GM19324 (cell line): ENCODE data around the gene NF1.
A peak's percentile ranks its signal among the peaks of the same experiment; 100 is the strongest.
"Not testable (repeated sequence)": the region's sequence is repeated elsewhere in the genome, so short reads cannot be mapped to it uniquely, and the experiment has no call there.

Experiments
- ATAC-seq: cut with Tn5 transposase; IDR thresholded peaks from one replicate; pipeline ENCODE4 v1.9.1; 2021; ENCODE audit warnings: mild to moderate bottlenecking, moderate library complexity; ENCODE audit not compliant: unreplicated experiment, low FRiP score

NF1 gene, protein sequence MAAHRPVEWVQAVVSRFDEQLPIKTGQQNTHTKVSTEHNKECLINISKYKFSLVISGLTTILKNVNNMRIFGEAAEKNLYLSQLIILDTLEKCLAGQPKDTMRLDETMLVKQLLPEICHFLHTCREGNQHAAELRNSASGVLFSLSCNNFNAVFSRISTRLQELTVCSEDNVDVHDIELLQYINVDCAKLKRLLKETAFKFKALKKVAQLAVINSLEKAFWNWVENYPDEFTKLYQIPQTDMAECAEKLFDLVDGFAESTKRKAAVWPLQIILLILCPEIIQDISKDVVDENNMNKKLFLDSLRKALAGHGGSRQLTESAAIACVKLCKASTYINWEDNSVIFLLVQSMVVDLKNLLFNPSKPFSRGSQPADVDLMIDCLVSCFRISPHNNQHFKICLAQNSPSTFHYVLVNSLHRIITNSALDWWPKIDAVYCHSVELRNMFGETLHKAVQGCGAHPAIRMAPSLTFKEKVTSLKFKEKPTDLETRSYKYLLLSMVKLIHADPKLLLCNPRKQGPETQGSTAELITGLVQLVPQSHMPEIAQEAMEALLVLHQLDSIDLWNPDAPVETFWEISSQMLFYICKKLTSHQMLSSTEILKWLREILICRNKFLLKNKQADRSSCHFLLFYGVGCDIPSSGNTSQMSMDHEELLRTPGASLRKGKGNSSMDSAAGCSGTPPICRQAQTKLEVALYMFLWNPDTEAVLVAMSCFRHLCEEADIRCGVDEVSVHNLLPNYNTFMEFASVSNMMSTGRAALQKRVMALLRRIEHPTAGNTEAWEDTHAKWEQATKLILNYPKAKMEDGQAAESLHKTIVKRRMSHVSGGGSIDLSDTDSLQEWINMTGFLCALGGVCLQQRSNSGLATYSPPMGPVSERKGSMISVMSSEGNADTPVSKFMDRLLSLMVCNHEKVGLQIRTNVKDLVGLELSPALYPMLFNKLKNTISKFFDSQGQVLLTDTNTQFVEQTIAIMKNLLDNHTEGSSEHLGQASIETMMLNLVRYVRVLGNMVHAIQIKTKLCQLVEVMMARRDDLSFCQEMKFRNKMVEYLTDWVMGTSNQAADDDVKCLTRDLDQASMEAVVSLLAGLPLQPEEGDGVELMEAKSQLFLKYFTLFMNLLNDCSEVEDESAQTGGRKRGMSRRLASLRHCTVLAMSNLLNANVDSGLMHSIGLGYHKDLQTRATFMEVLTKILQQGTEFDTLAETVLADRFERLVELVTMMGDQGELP (N-terminal part only)

DNA sequence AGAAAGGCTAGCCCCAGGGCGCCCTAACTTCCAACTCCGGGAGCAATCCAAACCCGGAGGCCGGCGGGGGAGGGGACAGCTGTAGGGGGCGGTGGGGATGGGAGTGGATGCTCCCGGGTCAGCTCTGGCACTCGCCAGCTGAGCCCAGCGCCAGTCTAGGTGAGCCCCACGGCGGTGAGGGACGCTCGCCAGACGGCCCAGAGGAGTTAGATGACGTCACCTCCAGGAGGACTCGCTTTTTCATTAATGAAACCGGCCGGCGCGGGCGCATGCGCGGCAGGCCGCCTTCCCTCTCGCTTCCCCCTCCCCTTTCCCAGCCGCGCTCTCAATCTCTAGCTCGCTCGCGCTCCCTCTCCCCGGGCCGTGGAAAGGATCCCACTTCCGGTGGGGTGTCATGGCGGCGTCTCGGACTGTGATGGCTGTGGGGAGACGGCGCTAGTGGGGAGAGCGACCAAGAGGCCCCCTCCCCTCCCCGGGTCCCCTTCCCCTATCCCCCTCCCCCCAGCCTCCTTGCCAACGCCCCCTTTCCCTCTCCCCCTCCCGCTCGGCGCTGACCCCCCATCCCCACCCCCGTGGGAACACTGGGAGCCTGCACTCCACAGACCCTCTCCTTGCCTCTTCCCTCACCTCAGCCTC lies at the start of gene NF1:
Gene NF1, plus strand, starts transcription at position 378 of the 636 bp plus-strand sequence. CDS start 333 bp downstream, outside the sequence.
- ATAC-seq: peak; percentile 77

DNA sequence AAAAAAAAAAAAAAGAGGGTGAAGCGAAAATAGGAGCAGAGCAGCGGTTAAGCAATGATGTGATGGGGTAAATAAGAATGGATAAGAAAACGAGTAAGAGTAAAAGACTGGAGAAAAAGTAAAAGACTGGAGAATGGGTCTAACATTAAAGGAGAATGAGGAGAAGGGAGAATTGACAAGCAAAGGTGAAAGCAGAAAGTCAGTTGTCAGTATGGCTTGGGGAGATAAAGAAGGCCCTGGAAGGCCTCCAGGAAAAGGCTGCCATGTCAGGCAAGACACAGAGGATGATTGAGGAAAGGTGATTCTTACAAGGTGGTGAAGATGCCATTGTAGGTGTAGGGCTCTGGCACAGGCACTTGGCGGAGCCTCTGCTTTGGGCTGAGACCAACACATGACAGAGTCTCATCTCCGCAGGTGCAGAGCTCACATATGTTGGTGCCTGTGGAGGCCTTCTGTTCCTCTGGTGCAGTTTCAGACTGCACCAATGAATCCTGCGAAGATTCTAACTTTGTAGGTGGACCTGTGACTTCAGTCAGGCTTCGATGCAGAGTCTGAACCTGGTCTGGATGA lies 47.8 kb upstream of the NF1 start:
- ATAC-seq: not testable (repeated sequence)

DNA sequence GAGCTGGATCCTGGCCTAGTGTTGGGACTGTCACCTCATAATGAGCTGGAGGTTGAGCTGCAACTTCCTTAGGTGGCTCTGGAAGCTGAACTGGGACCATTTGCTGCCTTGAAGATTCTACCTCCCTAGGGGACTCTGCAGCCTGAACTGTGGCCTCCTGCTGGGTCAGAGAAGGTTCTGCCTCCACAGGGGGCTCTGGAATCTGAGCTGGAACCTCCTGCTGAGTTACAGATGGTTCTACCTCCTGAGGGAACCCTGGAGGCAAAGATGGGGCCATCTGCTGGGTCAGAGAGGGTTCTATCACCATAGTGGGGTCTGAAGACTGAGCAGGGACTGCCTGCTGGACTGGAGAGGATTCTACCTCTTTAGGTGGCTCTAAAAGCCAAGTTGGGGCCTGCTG lies 46.6 kb upstream of the NF1 start:
- ATAC-seq: no peak

DNA sequence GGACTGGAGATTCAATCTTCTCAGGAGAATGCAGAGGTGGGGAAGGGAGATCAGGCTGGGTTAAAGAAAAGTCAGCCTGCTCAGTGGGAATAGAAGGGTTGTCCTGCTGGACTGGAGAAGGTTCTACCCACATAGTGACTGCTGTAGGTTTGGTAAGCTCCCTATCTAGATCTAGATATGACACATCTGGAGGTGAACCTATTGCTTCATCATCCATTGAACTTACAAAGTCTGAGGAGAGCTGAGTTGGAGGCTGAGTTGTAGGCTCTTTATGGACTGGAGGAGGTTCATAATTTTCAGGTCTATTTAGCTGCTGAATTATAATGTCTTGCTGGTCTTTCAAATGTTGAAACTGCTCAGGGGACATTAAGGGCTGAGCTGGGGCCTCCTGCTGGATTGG lies 46.0 kb upstream of the NF1 start:
- ATAC-seq: no peak

DNA sequence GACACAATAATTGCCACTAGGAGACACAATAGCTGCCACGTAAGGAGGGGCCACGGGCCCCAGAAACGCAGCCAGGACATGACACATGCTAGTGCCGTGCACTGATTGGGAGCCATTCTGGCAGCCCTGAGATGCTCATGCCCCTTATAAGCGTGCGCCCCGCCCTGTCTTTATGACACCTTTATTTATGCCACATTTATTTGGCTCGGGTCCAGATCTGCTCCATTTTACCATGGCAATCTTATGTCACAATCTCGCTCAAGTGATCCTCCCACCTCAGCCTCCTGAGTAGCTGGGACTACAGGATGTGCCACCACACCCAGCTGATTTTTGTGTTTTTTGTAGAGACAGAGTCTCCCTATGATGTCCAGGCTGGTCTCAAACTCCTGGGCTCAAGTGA lies 43.8 kb upstream of the NF1 start:
- ATAC-seq: no peak

DNA sequence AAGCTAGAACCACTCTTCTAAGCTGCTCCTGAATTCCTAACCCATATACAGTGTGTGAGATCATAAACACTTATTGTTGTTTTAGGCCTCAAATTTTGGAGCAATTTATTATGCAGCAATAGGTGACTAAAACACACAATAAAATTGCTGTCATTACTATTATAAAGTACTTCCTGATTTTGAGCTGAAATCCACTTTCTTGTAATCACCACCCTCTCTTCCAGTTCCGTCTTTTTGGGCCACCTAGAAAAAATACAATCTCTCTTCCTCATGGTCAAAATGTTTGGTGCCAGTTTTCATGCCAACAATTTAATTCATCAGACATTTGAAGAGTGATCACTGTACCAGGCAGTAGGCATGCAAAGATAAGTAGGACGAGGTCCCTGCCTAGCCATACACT lies 43.3 kb upstream of the NF1 start:
- ATAC-seq: no peak

DNA sequence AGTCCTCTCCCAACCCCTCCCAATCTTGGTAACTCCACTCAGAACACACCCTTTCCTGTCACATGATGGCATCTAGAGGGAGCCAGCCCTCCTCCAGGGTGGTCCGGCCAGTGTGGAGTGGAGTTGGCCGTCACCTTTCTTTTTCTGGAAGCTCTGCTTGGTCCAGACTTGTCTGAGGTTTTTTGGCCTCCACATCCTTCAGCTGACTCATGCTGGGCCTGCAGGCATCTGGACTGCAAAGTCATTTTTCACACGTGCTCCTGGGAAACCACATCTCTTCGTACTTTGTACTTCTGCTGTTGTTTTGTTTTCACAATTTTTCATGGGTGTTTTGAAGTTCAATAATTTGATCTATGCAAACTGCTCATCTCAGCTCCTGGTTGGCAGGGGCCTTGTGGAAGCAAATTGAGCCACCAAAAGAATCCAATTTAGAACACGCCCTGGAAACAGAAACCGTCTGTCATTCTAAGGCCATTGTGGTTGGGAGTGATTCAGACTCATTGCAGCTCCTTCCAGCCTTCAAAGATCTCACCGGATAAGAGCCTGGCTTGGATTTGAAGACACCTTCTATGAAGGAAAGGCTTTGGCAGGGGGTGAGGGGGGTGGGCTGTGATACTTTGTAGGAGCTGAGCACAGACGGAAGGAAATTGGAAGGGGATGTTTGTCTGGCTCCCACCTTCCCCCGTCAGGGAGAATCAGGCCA lies 42.4 kb upstream of the NF1 start:
- ATAC-seq: no peak

DNA sequence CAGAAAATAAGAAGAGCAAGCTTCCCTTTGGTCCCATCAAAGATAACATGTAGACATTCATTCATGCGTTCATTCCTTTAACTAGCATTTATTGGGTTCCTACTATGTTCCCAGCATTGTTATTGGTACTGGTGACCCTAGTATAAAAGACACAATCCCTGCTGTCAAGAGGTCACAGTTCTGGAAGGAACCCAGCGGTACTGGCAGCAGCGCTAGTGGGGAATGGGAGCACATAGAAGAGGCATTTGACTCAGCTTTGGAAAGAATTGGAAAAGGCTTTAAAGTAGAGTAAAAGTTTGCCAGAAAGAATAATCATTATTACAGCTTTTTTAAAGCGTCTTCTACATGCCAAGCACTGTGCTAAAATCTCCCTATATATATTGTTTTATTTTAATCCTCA lies 41.7 kb upstream of the NF1 start:
- no peak for ATAC-seq

DNA sequence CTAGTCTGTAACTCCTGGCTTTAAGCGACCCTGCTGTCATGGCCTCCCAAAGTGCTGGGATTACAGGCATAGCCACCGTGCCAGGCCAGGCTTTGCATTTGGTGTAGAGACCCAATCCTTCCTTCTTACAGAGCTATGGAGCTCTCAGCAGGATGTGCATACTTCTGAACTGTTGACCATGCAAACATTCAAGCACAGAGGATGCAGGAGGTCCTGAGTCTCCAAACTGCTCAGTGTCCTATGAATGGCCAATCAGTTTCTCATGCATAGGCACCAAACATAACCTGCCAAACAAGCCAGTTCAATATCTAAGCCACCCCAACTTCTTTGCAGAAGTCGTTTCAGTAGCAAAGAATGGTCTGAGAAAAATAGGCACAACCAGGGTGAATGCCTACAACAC lies 40.0 kb upstream of the NF1 start:
- ATAC-seq: no peak

DNA sequence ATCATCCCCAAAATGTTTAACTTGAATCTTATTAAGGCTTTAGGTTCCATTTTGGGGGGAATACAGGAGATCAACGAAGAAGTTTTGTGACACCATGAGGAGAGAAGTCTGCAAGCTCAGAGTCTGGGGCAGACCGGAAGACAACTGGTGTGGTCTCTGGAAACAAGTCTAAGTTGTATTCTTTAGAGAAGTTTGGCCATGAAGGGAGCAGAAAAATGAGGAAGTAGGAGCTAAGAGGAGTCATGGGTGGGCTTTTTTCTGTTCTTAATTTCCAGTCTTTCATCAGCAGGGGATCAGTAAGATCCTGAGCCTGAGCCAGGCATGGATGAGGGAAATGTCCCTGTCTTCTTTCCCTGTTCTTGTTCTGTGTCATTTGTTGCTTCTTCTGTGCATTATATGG lies 35.8 kb upstream of the NF1 start:
- ATAC-seq: no peak

DNA sequence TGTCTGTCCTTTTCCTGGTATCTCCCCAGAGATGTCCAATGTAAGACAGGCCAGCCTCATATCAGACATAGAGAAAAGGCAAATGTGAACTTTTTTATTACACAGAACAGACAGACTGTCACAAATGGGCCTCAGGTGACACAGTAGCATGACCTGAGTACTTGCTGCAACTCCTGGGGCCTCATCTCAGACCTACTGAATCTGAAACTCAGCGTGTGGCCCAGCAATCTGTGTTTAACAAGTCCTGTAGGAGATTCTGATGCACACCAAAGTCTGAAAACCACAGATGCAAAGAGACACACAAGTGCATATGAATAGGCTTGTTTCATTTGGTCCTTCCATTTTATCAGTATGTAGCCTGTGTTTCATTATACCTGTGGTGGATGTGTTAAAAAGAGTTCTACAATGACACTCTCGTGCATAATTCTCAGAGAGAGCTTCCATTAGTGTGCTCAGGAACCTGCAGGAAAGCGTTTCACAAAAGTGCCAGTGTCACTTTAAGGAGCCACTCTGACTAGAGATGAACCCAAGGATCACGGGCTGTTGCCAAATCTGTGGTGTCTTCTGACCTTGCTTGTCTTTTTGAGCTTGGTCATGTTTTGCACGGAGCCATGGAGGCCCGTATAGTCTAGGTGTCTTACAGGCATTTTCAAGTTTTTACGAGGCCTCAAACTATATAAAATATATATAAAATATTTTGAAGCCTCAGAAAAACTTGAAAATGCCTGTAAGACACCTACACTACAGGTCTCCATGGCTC lies 33.8 kb upstream of the NF1 start:
- no peak for ATAC-seq

DNA sequence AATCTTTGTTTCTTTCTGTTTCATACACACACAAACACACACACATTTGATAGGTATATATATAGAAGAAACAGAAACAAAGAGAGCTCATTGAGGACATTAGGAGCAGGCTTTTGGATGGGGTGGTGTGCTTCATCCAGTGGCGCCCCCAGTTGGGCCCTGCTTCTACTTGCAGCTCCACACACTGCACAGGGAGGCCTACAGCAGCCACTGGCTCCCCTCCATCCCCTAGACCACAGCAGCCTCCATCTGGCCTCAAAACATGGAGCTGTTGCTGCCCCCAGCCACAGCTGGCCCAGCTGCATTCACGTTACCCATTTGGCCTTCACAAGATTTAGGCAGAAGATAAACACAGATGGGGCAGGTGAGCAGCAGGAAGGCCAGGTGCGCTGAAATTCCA lies 33.1 kb upstream of the NF1 start:
- no peak for ATAC-seq

DNA sequence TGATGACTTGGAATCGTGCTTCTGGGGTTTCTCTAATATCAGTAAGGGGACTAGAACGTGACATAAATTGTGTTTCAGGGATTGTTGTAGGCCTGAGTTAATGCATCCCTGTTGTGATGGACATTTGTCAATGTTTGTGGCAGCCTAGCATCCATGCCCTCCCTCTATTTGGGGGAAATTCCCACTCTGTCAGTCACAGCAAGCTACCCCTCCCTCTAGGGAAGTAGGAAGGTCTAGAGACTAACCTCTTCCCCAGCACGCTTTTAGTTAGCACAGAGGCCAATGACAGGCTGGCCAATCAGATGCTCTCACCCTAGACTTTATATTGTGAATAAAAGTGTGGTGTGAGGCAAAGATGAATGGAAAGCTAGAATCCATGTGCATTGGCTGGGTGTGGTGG lies 32.4 kb upstream of the NF1 start:
- no peak for ATAC-seq

DNA sequence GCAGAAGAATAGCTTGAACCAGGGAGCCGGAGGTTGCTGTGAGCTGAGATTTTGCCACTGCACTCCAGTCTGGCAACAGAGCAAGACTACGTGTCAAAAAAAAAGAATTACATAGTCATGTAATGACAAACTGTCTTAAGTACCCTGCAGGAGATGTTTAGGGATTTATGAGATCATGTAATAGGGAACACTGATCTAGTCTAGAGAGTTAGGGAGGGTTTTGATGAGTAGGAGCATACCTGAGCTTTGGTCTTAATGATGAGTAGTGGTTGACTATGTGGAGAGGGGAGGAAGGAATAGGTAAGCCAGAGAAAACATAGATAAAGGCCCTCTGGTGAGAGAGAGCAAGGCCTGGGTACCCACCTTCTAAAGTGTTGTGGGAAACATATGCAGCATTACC lies 30.1 kb upstream of the NF1 start:
- ATAC-seq: no peak

DNA sequence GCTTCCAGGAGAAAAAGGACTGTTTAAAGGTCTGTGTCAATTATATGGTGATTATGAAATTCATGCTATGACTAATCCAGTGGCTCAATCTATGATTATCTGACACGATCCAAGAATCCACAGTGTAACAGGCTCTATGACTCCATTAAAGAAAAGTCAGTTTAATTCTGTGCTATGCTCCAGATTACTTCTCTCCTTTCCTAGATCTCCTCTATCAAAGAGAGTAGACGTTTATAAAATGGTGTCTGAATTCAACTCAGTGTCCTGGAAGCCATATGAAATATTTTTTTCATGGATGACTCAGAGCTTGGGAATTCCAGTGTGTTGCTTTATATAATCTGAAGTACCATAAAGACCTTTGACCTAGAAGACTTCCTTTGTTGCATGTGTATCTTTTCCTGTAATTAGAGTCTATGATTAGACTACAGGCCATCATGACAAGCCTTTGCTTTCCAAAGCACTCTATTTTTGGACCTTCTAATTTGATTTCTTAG lies 27.0 kb upstream of the NF1 start:
- ATAC-seq: no peak

DNA sequence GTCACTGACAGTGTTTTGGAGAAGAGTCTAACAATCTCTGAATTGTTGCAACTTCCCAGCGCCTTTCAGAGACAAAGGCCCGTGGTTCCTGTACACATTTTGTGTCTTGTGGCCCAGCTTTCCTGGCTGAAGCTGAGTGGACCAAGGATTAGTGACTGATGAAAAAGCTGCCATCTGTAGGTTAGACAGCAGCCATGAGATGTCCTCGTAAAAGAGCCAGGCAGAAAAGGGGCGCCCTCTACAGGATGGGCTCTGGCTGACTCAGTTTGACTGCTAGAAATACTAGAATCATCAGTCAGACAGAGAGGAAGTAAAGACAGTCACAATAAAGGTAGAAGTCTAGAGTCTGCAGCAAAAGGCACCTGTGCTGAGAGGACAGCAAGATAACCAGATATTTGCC lies 26.5 kb upstream of the NF1 start:
- ATAC-seq: no peak

DNA sequence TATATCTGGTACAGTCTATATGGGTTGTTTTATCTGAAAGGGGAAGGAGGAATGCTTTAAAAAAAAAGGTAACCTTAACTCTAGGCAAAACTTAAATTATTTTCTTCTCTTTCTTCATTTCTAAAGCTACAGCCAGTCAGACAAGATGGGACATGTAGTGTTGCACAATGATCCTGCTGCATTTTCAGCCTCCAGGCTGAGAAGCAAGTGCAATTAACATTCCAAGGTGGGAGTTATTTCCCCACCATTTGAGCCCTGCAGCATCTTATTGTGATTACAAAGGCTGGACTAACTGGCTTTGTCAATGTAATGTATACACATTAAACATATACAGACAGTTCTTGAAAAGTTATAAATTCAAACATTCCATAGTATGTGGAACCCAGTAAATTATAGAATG lies 22.6 kb upstream of the NF1 start:
- no peak for ATAC-seq

DNA sequence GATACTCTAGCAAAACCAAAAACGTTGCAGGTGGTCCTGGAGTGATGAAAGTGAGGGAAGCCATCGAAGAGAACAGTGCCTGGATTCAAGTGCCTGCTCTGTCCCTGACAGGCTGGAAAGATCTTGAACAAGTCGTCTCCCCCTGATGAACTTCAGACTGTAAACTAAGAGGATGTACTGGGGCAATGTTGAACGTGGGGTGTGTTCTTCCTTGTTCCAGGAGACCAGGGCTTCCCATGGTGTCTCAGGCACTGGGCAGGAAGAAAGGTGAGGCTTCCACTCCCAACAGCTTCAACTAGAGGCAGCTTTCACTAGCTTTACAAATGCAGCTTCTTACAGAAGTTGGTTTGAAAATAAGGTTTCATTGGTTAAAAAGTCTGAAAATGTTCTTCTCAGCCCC lies 21.4 kb upstream of the NF1 start:
- no peak for ATAC-seq
